GM04503 (cell line): ENCODE measurements around the gene GPATCH8.
"Not testable (repeated sequence)": the region's sequence is repeated elsewhere in the genome, so short reads cannot be mapped to it uniquely, and the experiment has no call there.

Experiments
- DNase-seq: peaks from one replicate; pipeline ENCODE4 v3.0.0-alpha.2; 2012; ENCODE audit warnings: low read depth

Gene GPATCH8

GRCh38 chr17:44375196-44376017 is 127.8 kb downstream of the GPATCH8 start:
- DNase-seq, result no peak

DNA sequence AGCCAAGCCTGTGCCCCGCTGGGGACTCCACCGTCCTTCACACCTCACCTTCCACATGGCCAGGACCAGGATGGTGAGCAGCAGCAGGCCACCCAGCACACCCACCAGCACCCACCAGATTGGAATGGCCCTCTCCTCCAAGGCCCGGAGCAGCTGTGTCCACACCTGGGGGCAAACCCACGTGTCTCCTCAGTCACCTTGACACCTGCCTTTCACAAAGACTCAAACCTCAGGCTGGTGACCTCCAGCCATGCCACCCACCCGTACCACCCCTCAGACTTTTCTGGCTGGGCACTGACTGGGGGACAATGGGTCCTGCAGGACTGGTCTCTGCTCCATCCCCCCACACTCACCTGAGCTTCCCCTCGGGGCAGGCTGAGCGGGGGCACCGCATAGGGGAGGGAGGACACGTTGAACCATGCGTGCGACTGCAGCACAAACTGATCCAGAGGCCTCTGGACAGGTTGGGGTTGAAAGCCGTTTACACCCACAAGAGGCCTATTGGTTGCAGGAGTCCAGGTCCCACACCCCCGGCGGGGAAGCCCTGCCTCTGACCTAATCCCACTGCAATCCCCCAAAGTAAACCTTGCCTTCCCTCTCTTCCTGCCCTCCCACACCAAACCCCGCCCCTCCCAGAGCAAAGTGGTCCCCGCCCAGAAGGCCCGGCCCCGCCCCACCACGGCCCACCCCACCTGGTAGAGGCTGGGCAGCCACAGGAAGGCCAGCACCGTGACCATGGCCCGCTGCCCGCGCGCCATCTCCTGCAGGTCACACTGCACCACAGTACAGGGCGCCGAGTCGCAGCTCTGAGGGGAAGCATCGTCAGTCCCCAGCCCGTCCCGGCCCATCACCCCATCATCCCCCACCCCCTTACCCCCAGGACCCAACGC is 128.7 kb downstream of the GPATCH8 start:
- no peak for DNase-seq

DNA sequence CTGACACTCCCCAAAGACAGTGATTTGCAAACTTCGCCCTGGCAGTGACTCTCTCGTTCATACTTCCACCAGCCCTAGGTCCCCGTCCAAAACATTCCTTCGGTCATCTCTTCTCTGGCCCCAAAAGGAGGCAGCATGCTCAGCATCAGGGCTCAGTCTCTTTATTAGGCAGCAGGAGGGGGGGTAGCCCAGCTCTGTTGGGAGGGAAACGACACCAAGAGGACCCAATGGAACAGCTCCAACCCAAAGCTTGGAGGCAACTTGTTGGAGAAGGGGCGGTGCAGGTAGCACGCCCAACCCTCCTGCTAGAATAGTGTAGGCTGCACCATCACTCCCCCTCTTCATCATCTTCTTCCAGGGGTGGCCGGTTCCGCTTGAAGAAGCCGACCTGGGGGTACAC is 131.2 kb downstream of the GPATCH8 start:
- DNase-seq, result no peak

- DNase-seq, result not testable (repeated sequence)
These were observed 133.7 kb downstream of the GPATCH8 start for GRCh38 chr17:44369414-44370023.

GRCh38 chr17:44368391-44369243 is 134.6 kb downstream of the GPATCH8 start:
- DNase-seq, result not testable (repeated sequence)

GRCh38 chr17:44367231-44367979 is 135.8 kb downstream of the GPATCH8 start:
- no peak for DNase-seq

GRCh38 chr17:44365051-44365450 is 138.2 kb downstream of the GPATCH8 start:
- not testable (repeated sequence) for DNase-seq

DNA sequence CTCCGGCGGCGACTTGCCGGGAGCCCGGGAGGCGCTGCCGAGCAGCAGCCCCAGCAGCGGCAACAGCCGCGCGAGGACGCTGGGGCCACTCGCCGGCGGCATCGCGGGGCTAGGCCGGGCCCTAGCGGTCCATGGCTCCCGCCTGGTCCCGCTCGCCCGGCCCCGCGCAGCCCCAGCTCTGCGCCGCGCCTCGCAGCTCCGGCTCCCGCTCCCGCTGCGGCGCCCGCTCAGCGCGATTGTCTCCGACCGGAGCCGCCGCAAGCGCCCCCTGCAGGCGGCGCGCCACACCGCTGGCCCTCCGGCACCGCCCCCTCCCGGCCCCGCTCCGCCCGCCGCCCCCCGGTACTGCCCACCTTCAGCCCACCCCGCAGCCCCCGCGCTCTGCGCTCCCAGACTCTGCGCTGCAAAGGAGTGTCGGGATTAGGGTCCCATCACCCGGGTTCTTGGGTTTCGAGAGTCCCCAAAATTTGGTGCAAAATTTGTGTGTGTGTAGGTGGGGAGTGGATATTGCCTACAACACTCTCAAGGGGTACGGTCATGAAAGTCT is 139.5 kb downstream of the GPATCH8 start, which contains the start of gene FAM171A2:
FAM171A2 (minus strand) TSS at position 241 of the 547 bp plus-strand sequence; CDS start at position 102, 139 bp downstream.
- DNase-seq, result no peak

- DNase-seq, result no peak
These were observed 140.1 kb downstream of the GPATCH8 start for GRCh38 chr17:44362949-44363612.

GRCh38 chr17:44362459-44362948 is 140.7 kb downstream of the GPATCH8 start:
- DNase-seq, result no peak

GRCh38 chr17:44361292-44362260 is 141.6 kb downstream of the GPATCH8 start:
- no peak for DNase-seq

DNA sequence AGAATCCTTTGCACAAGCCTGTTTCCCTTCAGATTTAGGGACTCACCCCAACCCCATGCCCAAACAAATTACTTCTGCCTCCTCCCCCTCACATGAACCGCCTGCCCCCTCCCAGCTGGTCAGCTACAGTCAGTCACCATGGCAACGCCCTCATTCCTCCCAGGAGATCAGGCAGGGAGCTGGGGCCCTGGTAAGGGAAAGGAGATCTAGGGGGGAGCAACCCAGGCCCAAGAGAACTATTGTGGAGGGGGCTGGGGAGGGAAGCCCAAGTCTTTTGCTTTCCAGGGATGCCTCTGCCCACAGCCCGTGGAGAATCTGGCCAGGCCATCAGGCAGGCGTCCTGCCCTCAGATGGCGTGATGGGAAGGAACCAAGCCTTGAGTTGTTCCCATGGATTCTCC is 142.4 kb downstream of the GPATCH8 start:
- no peak for DNase-seq

GRCh38 chr17:44360144-44360533 is 143.1 kb downstream of the GPATCH8 start:
- DNase-seq, result no peak

- DNase-seq, result no peak
These were observed 143.6 kb downstream of the GPATCH8 start for GRCh38 chr17:44359458-44360143.

GRCh38 chr17:44359006-44359405 is 144.2 kb downstream of the GPATCH8 start:
- no peak for DNase-seq

DNA sequence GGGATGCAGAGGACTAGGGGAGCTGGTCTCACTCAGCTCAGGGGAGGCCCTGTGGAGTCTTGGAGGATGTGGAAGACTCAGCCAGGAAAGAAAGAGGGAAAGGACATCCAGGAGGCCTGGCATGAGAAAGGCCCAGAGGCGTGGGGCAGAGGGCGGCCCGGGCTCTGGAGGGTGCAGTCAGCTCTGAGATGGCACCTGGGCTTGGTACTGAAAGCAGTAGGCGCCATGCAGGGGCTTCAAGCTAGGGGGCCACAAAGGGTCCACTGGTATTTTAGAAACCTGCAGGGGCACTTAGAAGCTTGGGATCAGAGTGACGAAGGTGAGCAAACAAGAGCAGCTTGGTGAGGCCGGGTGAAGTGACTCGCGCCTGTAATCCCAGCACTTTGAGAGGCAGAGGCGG is 145.1 kb downstream of the GPATCH8 start:
- DNase-seq, result no peak

- DNase-seq, result no peak
These were observed 147.0 kb downstream of the GPATCH8 start for GRCh38 chr17:44356241-44356640.

DNA sequence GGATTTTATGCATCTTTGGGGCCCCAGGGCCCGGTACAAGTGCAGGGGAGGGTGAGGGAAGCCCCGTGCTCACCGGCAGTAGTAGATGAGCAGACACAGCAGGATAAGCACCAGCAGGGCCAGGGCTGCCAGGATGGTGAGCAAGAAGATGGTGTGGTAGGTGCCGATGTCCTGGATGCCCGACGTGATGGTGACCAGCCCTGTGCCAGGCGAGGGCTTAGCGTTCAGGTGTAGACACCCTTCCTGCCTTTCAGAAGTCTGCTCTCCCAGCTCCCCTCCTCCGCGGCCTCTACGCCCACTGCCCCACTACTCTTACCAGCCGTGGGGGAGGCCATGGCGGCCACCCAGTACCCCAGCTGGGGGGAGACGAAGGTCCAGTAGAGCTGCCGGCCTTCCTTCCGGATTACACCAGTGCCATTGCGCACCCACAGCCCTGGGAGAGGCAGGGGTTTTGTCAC is 147.5 kb downstream of the GPATCH8 start:
- DNase-seq, result no peak
